Measurements from ENCODE around the gene CISH.

Gene CISH

GRCh38 chr3:50599115-50599715, 12.4 kb downstream of the CISH start:
- DNase-seq (ENCODE audit: low read depth), result no peak

GRCh38 chr3:50594253-50594785, 17.3 kb downstream of the CISH start:
- DNase-seq (ENCODE audit: low read depth), result no peak

GRCh38 chr3:50592568-50592967, 19.0 kb downstream of the CISH start:
- no peak for DNase-seq (ENCODE audit: low read depth)

GRCh38 chr3:50591196-50591741, 20.3 kb downstream of the CISH start:
- DNase-seq (ENCODE audit: low read depth), result no peak

GRCh38 chr3:50588759-50589433, 22.7 kb downstream of the CISH start:
- DNase-seq (ENCODE audit: low read depth), result peak; percentile 28

- DNase-seq (ENCODE audit: low read depth), result no peak
Observed at GRCh38 chr3:50587806-50588758, 23.5 kb downstream of the CISH start.

GRCh38 chr3:50587373-50587772, 24.2 kb downstream of the CISH start:
- DNase-seq (ENCODE audit: low read depth), result peak; percentile 27

- DNase-seq (ENCODE audit: low read depth), result no peak
Observed at GRCh38 chr3:50586763-50587070, 24.9 kb downstream of the CISH start.

GRCh38 chr3:50585919-50586762, 25.4 kb downstream of the CISH start:
- DNase-seq (ENCODE audit: low read depth), result no peak

- DNase-seq (ENCODE audit: low read depth), result no peak
Observed at GRCh38 chr3:50584391-50584790, 27.2 kb downstream of the CISH start.

- DNase-seq (ENCODE audit: low read depth), result no peak
Observed at GRCh38 chr3:50583897-50584296, 27.7 kb downstream of the CISH start.

- DNase-seq (ENCODE audit: low read depth), result no peak
Observed at GRCh38 chr3:50582083-50582482, 29.5 kb downstream of the CISH start.

GRCh38 chr3:50581459-50581842, 30.1 kb downstream of the CISH start:
- no peak for DNase-seq (ENCODE audit: low read depth)

- DNase-seq (ENCODE audit: low read depth), result no peak
Observed at GRCh38 chr3:50580683-50581458, 30.7 kb downstream of the CISH start.

- no peak for DNase-seq (ENCODE audit: low read depth)
Observed at GRCh38 chr3:50577348-50577747, 34.2 kb downstream of the CISH start.

- peak; percentile 44 for DNase-seq (ENCODE audit: low read depth)
Observed at GRCh38 chr3:50575372-50575771, 36.2 kb downstream of the CISH start.

GRCh38 chr3:50574444-50574831, 37.1 kb downstream of the CISH start:
- no peak for DNase-seq (ENCODE audit: low read depth)

- no peak for DNase-seq (ENCODE audit: low read depth)
Observed at GRCh38 chr3:50573566-50574443, 37.8 kb downstream of the CISH start.

- no peak for DNase-seq (ENCODE audit: low read depth)
Observed at GRCh38 chr3:50572801-50573371, 38.7 kb downstream of the CISH start.
